Measurements from ENCODE around the gene DGLUCY.
"Not testable (repeated sequence)": the region's sequence is repeated elsewhere in the genome, so short reads cannot be mapped to it uniquely, and the experiment has no call there.

DGLUCY gene

DNA sequence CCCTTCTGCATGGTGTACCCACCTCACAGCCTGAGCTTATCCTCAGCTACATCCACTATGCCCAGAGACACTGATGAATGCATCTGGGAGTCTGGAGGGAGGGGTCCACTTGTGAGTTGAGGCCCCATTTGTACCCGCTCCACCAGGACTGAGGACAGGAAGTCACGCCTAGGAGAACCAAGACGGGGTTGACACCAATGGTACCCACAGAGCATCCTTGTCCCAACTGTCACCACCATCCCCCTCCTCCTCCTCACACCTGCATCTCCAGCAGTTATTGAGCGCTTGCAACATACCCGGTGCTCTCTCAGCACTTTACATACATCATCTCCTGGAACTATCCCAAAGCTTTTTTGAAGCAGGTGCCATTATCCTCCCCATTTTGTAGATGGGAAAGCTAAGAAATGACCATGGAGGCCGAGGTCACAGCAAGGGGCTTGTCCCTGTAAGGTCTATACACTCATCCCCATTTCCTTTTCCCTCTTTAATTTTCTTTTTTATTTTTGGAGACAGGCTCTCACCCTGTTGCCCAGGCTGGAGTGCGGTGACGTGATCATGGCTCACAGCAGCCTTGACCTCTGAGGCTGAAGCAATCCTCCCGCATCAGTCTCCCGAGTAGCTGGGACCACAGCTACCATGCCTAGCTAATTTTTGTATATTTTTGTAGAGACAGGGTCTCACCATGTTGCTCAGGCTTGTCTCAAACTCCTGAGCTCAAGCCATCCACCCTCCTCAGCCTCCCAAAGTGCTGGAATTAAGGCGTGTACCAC is 31.7 kb downstream of the DGLUCY start:
- FAIRE-seq (no peak), DNase-seq (ENCODE audit: insufficient read length, low spot score) (no peak)
- no peak for TF ChIP-seq TAF1 (IDR thresholded peaks at IDR 0.05; ENCODE audit: low read depth, low read length)
- TF ChIP-seq POLR2AphosphoS5 (IDR thresholded peaks at IDR 0.05; ENCODE audit: low read depth, low read length): no peak
- TF ChIP-seq POU2F2 (IDR thresholded peaks at IDR 0.05; ENCODE audit: low read depth, low read length): no peak
- TF ChIP-seq SPI1 (IDR thresholded peaks at IDR 0.05; ENCODE audit: low read depth, low read length): no peak
- TF ChIP-seq PAX5 (IDR thresholded peaks at IDR 0.05; ENCODE audit: insufficient read depth, low read length, severe bottlenecking): no peak
- no peak for TF ChIP-seq POLR2A (IDR thresholded peaks at IDR 0.05; ENCODE audit: low read depth, low read length)

- FAIRE-seq: no peak
- no peak for DNase-seq (ENCODE audit: insufficient read length, low spot score)
- TF ChIP-seq TAF1 (IDR thresholded peaks at IDR 0.05; ENCODE audit: low read depth, low read length) (no peak), POLR2A (IDR thresholded peaks at IDR 0.05; ENCODE audit: low read depth, low read length) (no peak), POLR2AphosphoS5 (IDR thresholded peaks at IDR 0.05; ENCODE audit: low read depth, low read length) (no peak), PAX5 (IDR thresholded peaks at IDR 0.05; ENCODE audit: insufficient read depth, low read length, severe bottlenecking) (no peak), SPI1 (IDR thresholded peaks at IDR 0.05; ENCODE audit: low read depth, low read length) (no peak), POU2F2 (IDR thresholded peaks at IDR 0.05; ENCODE audit: low read depth, low read length) (no peak)
Observed at GRCh38 chr14:91146661-91147060, 32.8 kb downstream of the DGLUCY start.

DNA sequence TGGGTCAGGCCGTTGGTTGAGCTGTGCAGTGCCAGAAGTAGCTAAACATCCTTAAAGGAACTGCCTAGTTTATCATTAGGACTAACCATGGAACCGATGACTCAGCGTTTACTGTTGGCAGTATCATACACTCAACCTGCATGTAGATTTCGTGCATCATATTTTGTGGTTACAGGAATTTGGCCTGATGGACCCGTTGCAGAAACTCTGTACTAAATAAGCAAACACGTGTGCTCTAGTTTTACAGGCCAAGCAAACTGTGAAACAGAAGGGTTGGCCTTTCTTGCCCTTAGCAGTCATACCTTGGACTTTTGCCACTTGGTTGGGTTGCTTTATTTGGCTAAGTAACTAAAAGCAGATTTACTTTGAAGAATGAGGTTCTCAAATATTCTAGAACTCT is 35.6 kb downstream of the DGLUCY start:
- TF ChIP-seq POLR2AphosphoS5 (IDR thresholded peaks at IDR 0.05; ENCODE audit: low read depth, low read length) (no peak), PAX5 (IDR thresholded peaks at IDR 0.05; ENCODE audit: insufficient read depth, low read length, severe bottlenecking) (no peak), POU2F2 (IDR thresholded peaks at IDR 0.05; ENCODE audit: low read depth, low read length) (no peak), TAF1 (IDR thresholded peaks at IDR 0.05; ENCODE audit: low read depth, low read length) (no peak), POLR2A (IDR thresholded peaks at IDR 0.05; ENCODE audit: low read depth, low read length) (no peak), SPI1 (IDR thresholded peaks at IDR 0.05; ENCODE audit: low read depth, low read length) (no peak)
- DNase-seq (ENCODE audit: insufficient read length, low spot score) (no peak), FAIRE-seq (no peak)

DNA sequence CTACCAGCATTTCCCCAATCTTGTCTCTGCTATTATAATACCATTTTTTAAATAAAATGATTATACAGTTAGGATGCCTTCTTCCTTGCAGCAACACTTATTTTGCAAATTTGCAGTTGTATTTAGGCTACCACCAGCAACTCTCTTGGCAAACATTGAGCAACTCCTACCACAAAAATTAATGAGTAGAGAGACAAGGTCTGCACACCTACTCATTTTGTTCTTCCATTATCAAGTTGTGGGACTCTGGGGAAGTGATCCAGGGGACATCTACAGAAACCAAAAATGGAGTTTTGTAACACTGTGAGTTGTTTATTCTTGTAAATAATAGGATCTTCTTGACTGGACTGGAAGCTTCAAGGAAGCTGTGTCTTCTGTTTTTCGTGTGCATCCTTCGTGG is 38.6 kb downstream of the DGLUCY start:
- no peak for TF ChIP-seq POLR2A (IDR thresholded peaks at IDR 0.05; ENCODE audit: low read depth, low read length)
- TF ChIP-seq SPI1 (IDR thresholded peaks at IDR 0.05; ENCODE audit: low read depth, low read length): no peak
- no peak for TF ChIP-seq POLR2AphosphoS5 (IDR thresholded peaks at IDR 0.05; ENCODE audit: low read depth, low read length)
- TF ChIP-seq TAF1 (IDR thresholded peaks at IDR 0.05; ENCODE audit: low read depth, low read length): no peak
- no peak for TF ChIP-seq POU2F2 (IDR thresholded peaks at IDR 0.05; ENCODE audit: low read depth, low read length)
- TF ChIP-seq PAX5 (IDR thresholded peaks at IDR 0.05; ENCODE audit: insufficient read depth, low read length, severe bottlenecking): no peak
- DNase-seq (ENCODE audit: insufficient read length, low spot score): no peak
- no peak for FAIRE-seq

GRCh38 chr14:91153360-91153759 is 39.5 kb downstream of the DGLUCY start:
- TF ChIP-seq TAF1 (IDR thresholded peaks at IDR 0.05; ENCODE audit: low read depth, low read length): no peak
- no peak for TF ChIP-seq POU2F2 (IDR thresholded peaks at IDR 0.05; ENCODE audit: low read depth, low read length)
- no peak for TF ChIP-seq POLR2A (IDR thresholded peaks at IDR 0.05; ENCODE audit: low read depth, low read length)
- no peak for TF ChIP-seq SPI1 (IDR thresholded peaks at IDR 0.05; ENCODE audit: low read depth, low read length)
- TF ChIP-seq POLR2AphosphoS5 (IDR thresholded peaks at IDR 0.05; ENCODE audit: low read depth, low read length): no peak
- no peak for TF ChIP-seq PAX5 (IDR thresholded peaks at IDR 0.05; ENCODE audit: insufficient read depth, low read length, severe bottlenecking)
- no peak for FAIRE-seq
- DNase-seq (ENCODE audit: insufficient read length, low spot score): no peak

GRCh38 chr14:91154851-91155625 is 41.2 kb downstream of the DGLUCY start:
- FAIRE-seq (no peak), DNase-seq (ENCODE audit: insufficient read length, low spot score) (no peak)
- TF ChIP-seq PAX5 (IDR thresholded peaks at IDR 0.05; ENCODE audit: insufficient read depth, low read length, severe bottlenecking): no peak
- no peak for TF ChIP-seq TAF1 (IDR thresholded peaks at IDR 0.05; ENCODE audit: low read depth, low read length)
- TF ChIP-seq POLR2AphosphoS5 (IDR thresholded peaks at IDR 0.05; ENCODE audit: low read depth, low read length): no peak
- TF ChIP-seq POU2F2 (IDR thresholded peaks at IDR 0.05; ENCODE audit: low read depth, low read length): no peak
- no peak for TF ChIP-seq SPI1 (IDR thresholded peaks at IDR 0.05; ENCODE audit: low read depth, low read length)
- no peak for TF ChIP-seq POLR2A (IDR thresholded peaks at IDR 0.05; ENCODE audit: low read depth, low read length)

DNA sequence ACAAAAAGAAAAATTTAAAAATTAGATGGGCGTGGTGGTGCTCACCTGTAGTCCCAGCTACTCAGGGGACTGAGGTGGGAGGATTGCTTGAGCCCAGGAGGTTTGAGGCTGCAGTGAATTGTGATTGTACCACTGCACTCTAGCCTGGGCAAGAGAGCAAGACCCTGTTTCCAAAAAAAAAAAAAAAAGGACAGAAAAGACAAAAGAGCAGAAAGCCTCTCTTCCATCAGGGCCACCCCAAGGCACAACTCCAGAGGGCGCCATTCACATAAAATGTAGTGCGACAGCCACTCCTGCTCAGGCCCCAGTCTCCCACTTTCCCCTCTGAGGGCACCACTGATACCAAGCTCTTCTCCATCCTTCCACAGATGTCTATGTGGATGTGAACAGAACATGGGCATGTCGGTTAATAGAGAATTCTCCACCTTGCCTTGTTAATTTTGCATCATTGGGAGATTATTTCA is 41.8 kb downstream of the DGLUCY start:
- DNase-seq (ENCODE audit: insufficient read length, low spot score): no peak
- FAIRE-seq: no peak
- TF ChIP-seq POLR2AphosphoS5 (IDR thresholded peaks at IDR 0.05; ENCODE audit: low read depth, low read length) (no peak), PAX5 (IDR thresholded peaks at IDR 0.05; ENCODE audit: insufficient read depth, low read length, severe bottlenecking) (no peak), SPI1 (IDR thresholded peaks at IDR 0.05; ENCODE audit: low read depth, low read length) (no peak), TAF1 (IDR thresholded peaks at IDR 0.05; ENCODE audit: low read depth, low read length) (no peak), POU2F2 (IDR thresholded peaks at IDR 0.05; ENCODE audit: low read depth, low read length) (no peak), POLR2A (IDR thresholded peaks at IDR 0.05; ENCODE audit: low read depth, low read length) (no peak)

- DNase-seq (ENCODE audit: insufficient read length, low spot score); FAIRE-seq: not testable (repeated sequence)
Observed at GRCh38 chr14:91156142-91156666, 42.3 kb downstream of the DGLUCY start.

- not testable (repeated sequence) for FAIRE-seq; DNase-seq (ENCODE audit: insufficient read length, low spot score)
Observed at GRCh38 chr14:91156877-91157276, 43.0 kb downstream of the DGLUCY start.

All from GM12891 (cell line).